Mesenchymal stem cell (in vitro differentiated cells and primary cell): ENCODE measurements around the gene SLC38A9.

Experiments
- DNase-seq: peaks from one replicate; pipeline ENCODE4 v3.0.0-alpha.2; 2013
- H2AFZ ChIP-seq: one replicate; pipeline ENCODE4 v1.6.1; 2013; ENCODE audit warnings: low read depth, mild to moderate bottlenecking, control low read depth, inconsistent platforms, low read length, moderate library complexity
- H2AK5ac ChIP-seq: 2 replicates; pipeline ENCODE4 v1.6.1; 2013; ENCODE audit warnings: low read length, moderate library complexity, mild to moderate bottlenecking, inconsistent platforms; ENCODE audit not compliant: severe bottlenecking
- H2BK120ac ChIP-seq: one replicate; pipeline ENCODE4 v1.6.1; 2013; ENCODE audit warnings: low read depth, mild to moderate bottlenecking, inconsistent platforms, low read length, moderate library complexity
- H2BK12ac ChIP-seq, 2 experiments: one replicate each; pipeline ENCODE4 v1.6.1; 2013; ENCODE audit warnings: inconsistent platforms in 2 of 2, low read length in 2 of 2, mild to moderate bottlenecking in 2 of 2, moderate library complexity in 2 of 2, control low read depth in 1 of 2
- H2BK15ac ChIP-seq: one replicate; pipeline ENCODE4 v1.6.1; 2013; ENCODE audit warnings: mild to moderate bottlenecking, low read depth, inconsistent platforms; ENCODE audit not compliant: poor library complexity, severe bottlenecking
- H2BK5ac ChIP-seq: 2 replicates; pipeline ENCODE4 v1.6.1; 2013; ENCODE audit warnings: low read depth, mild to moderate bottlenecking, low read length, control low read depth, inconsistent platforms; ENCODE audit not compliant: poor library complexity, severe bottlenecking
- H3K14ac ChIP-seq, 2 experiments: one replicate each; pipeline ENCODE4 v1.6.1; 2013; ENCODE audit warnings: inconsistent platforms in 2 of 2, low read length in 2 of 2, control low read depth in 1 of 2, mild to moderate bottlenecking in 1 of 2, moderate library complexity in 1 of 2
- H3K18ac ChIP-seq, 2 experiments: one replicate each; pipeline ENCODE4 v1.6.1; 2013; ENCODE audit warnings: inconsistent platforms in 2 of 2, low read length in 2 of 2, control low read depth in 1 of 2, low read depth in 1 of 2, mild to moderate bottlenecking in 1 of 2
- H3K23ac ChIP-seq, 2 experiments: one replicate each; pipeline ENCODE4 v1.6.1; 2013; ENCODE audit warnings: inconsistent platforms in 2 of 2, low read length in 2 of 2, mild to moderate bottlenecking in 2 of 2, moderate library complexity in 2 of 2, control low read depth in 1 of 2
- H3K27ac ChIP-seq: 2 replicates; pipeline ENCODE4 v1.5.1; 2013; ENCODE audit warnings: mild to moderate bottlenecking, moderate library complexity, low read length, control low read depth, inconsistent platforms; ENCODE audit not compliant: poor library complexity, severe bottlenecking
- H3K27me3 ChIP-seq, 2 experiments: 2 replicates each; pipeline versions ENCODE4 v1.6.1 to v1.7.0; 2013; ENCODE audit warnings: low read length in 2 of 2, mild to moderate bottlenecking in 2 of 2, moderate library complexity in 2 of 2, control low read depth in 1 of 2, inconsistent platforms in 1 of 2; ENCODE audit not compliant: control insufficient read depth in 1 of 2, insufficient read depth in 1 of 2
- H3K36me3 ChIP-seq, 2 experiments: 2 replicates each; pipeline versions ENCODE4 v1.6.1 to v1.7.0; 2013; ENCODE audit warnings: low read length in 2 of 2, control low read depth in 1 of 2, inconsistent platforms in 1 of 2, low read depth in 1 of 2, mild to moderate bottlenecking in 1 of 2; ENCODE audit not compliant: insufficient read depth in 2 of 2, control insufficient read depth in 1 of 2
- H3K4ac ChIP-seq, 2 experiments: one replicate each; pipeline ENCODE4 v1.6.1; 2013; ENCODE audit warnings: inconsistent platforms in 2 of 2, low read length in 2 of 2, mild to moderate bottlenecking in 2 of 2, moderate library complexity in 2 of 2, control low read depth in 1 of 2, low read depth in 1 of 2
- H3K4me1 ChIP-seq: 2 replicates; pipeline ENCODE4 v1.6.1; 2013; ENCODE audit warnings: low read depth, low read length, control low read depth; ENCODE audit not compliant: control insufficient read depth, insufficient read depth
- H3K4me2 ChIP-seq: 2 replicates; pipeline ENCODE4 v1.6.1; 2013; ENCODE audit warnings: low read length, mild to moderate bottlenecking, inconsistent platforms; ENCODE audit not compliant: poor library complexity, severe bottlenecking
- H3K4me3 ChIP-seq, 2 experiments: 2 replicates each; pipeline versions ENCODE4 v1.5.1 to v1.7.0; 2013; ENCODE audit warnings: low read length in 2 of 2, mild to moderate bottlenecking in 2 of 2, control low read depth in 1 of 2, low read depth in 1 of 2; ENCODE audit not compliant: insufficient read depth in 1 of 2
- H3K79me1 ChIP-seq: replicated peaks from 2 replicates; pipeline ENCODE4 v1.6.1; 2013; ENCODE audit warnings: mild to moderate bottlenecking, control low read depth, low read length, inconsistent platforms; ENCODE audit not compliant: poor library complexity, severe bottlenecking
- H3K9ac ChIP-seq: 2 replicates; pipeline ENCODE4 v1.7.0; 2013; ENCODE audit warnings: mild to moderate bottlenecking, low read length, moderate library complexity
- H3K9me3 ChIP-seq: 2 replicates; pipeline ENCODE4 v1.7.0; 2013; ENCODE audit warnings: mild to moderate bottlenecking, low read length; ENCODE audit not compliant: control insufficient read depth
- H4K8ac ChIP-seq: one replicate; pipeline ENCODE4 v1.6.1; 2013; ENCODE audit warnings: inconsistent platforms, mild to moderate bottlenecking, low read length, moderate library complexity
- H4K91ac ChIP-seq: one replicate; pipeline ENCODE4 v1.6.1; 2013; ENCODE audit warnings: mild to moderate bottlenecking, low read length, inconsistent platforms
- WGBS: methylation state at CpG from one replicate; pipeline ENCODE4 v1.1.7; 2013; ENCODE audit warnings: mixed read lengths; 5-methylcytosine and 5-hydroxymethylcytosine counted together

Gene SLC38A9

GRCh38 chr5:55668356-55668755 is 43.8 kb downstream of the SLC38A9 start:
- H3K23ac ChIP-seq: no peak overlapping the region
- H2AFZ ChIP-seq: no peak overlapping the region
- H3K9me3 ChIP-seq: no peaks in the 10 kb centered on the region
- H3K4me1 ChIP-seq: peaks cover 1% of the 10 kb centered on the region
- H2BK5ac ChIP-seq: no peak overlapping the region
- H3K79me1 ChIP-seq: no peaks in the 10 kb centered on the region
- H4K8ac ChIP-seq: no peak overlapping the region
- H3K14ac ChIP-seq: no peak overlapping the region
- no peak overlapping the region for H2AK5ac ChIP-seq
- H3K18ac ChIP-seq: no peak overlapping the region
- H3K27ac ChIP-seq: peak overlapping the region; percentile 32
- H3K4me2 ChIP-seq: no peak overlapping the region
- DNase-seq: peak; percentile 92
- no peak overlapping the region for H4K91ac ChIP-seq
- no peak overlapping the region for H2BK15ac ChIP-seq
- H2BK120ac ChIP-seq: no peak overlapping the region
- peak overlapping the region; percentile 50 for H3K9ac ChIP-seq
- no peak overlapping the region for H3K4ac ChIP-seq
- H2BK12ac ChIP-seq: no peak overlapping the region
- H3K4me3 ChIP-seq: no peak overlapping the region
- peaks cover 6 to 11% of the 10 kb centered on the region in 2 experiments for H3K36me3 ChIP-seq
- no peaks in the 10 kb centered on the region for H3K27me3 ChIP-seq

GRCh38 chr5:55667938-55668337 is 44.2 kb downstream of the SLC38A9 start:
- Histone ChIP-seq H3K36me3 (peaks cover 8 to 13% of the 10 kb centered on the region in 2 experiments), H3K9ac (peak overlapping the region; percentile 50), H3K14ac (no peak overlapping the region), H2BK15ac (no peak overlapping the region), H2BK12ac (no peak overlapping the region), H4K91ac (no peak overlapping the region), H3K4me1 (peaks cover 1% of the 10 kb centered on the region), H4K8ac (no peak overlapping the region), H3K4ac (no peak overlapping the region), H3K18ac (no peak overlapping the region), H2AK5ac (no peak overlapping the region), H3K4me2 (no peak overlapping the region), H3K23ac (no peak overlapping the region), H3K79me1 (no peaks in the 10 kb centered on the region), H3K27me3 (no peaks in the 10 kb centered on the region), H3K27ac (no peak overlapping the region), H3K4me3 (no peak overlapping the region), H2BK5ac (no peak overlapping the region), H2BK120ac (no peak overlapping the region), H3K9me3 (no peaks in the 10 kb centered on the region), H2AFZ (no peak overlapping the region)
- 97% methylated on average over 3 of the region's 3 CpGs for WGBS
- DNase-seq: no peak

GRCh38 chr5:55665065-55665464 is 47.1 kb downstream of the SLC38A9 start:
- Histone ChIP-seq H2BK15ac (no peak overlapping the region), H3K4me3 (no peak overlapping the region), H3K14ac (no peak overlapping the region), H3K27ac (no peak overlapping the region), H3K9ac (no peak overlapping the region), H3K4me2 (no peak overlapping the region), H3K36me3 (peaks cover 5 to 26% of the 10 kb centered on the region in 2 experiments), H2BK120ac (no peak overlapping the region), H2AK5ac (no peak overlapping the region), H3K4ac (no peak overlapping the region), H3K9me3 (no peaks in the 10 kb centered on the region), H3K27me3 (no peaks in the 10 kb centered on the region), H3K23ac (no peak overlapping the region), H3K18ac (no peak overlapping the region), H2BK5ac (no peak overlapping the region), H3K79me1 (no peaks in the 10 kb centered on the region), H4K91ac (no peak overlapping the region), H2AFZ (no peak overlapping the region), H2BK12ac (no peak overlapping the region), H3K4me1 (peaks cover 1% of the 10 kb centered on the region), H4K8ac (no peak overlapping the region)
- WGBS: 96% methylated on average over 5 of the region's 8 CpGs
- DNase-seq: no peak

GRCh38 chr5:55657443-55657842 is 54.7 kb downstream of the SLC38A9 start:
- Histone ChIP-seq H2BK120ac (no peak overlapping the region), H2AK5ac (no peak overlapping the region), H4K91ac (no peak overlapping the region), H3K27ac (no peak overlapping the region), H2BK15ac (no peak overlapping the region), H3K14ac (no peak overlapping the region), H3K79me1 (no peaks in the 10 kb centered on the region), H3K27me3 (no peaks in the 10 kb centered on the region), H3K4me1 (no peaks in the 10 kb centered on the region), H3K9ac (no peak overlapping the region), H4K8ac (no peak overlapping the region), H3K4me3 (no peak overlapping the region), H2BK12ac (no peak overlapping the region), H3K23ac (no peak overlapping the region), H3K18ac (no peak overlapping the region), H3K4me2 (no peak overlapping the region), H2AFZ (no peak overlapping the region), H3K9me3 (no peaks in the 10 kb centered on the region), H2BK5ac (no peak overlapping the region), H3K36me3 (peaks cover 3 to 58% of the 10 kb centered on the region in 2 experiments), H3K4ac (no peak overlapping the region)
- no peak for DNase-seq
- WGBS: no CpG with 5 or more reads among the region's 2 CpGs
